WTC11 (cell line): ENCODE results near the gene NOC3L. TPM values are rescaled to one million over a fixed set of nuclear protein-coding genes. Genes with fewer than 3 reads are reported as not detected.

Experiments
- ATAC-seq: fragments of 200-7000 bp; cut with Tn5 transposase; 2 replicates; pipeline ENCODE4 v1.10.0; 2021; ENCODE audit warnings: mild to moderate bottlenecking, moderate library complexity
- CTCF ChIA-PET: fragments of 300-600 bp; sonication (Branson Sonifier 250); formaldehyde crosslinking; loops from one replicate; lab custom pipeline; 2021; ENCODE audit warnings: antibody characterized with exemption; lab: Charles Lee
- POLR2A ChIA-PET: fragments of 350-600 bp; sonication (Branson Sonifier 250); formaldehyde crosslinking; loops from one replicate; lab custom pipeline; 2021; ENCODE audit warnings: antibody characterized with exemption; lab: Charles Lee
- DNase-seq: peaks from one replicate; pipeline ENCODE4 v3.0.0; 2021; ENCODE audit warnings: low spot score
- H3K27ac Mint-ChIP-seq: 2 replicates; pipeline ENCODE4 v1.8.0; 2021; ENCODE audit warnings: mixed read lengths
- H3K27me3 Mint-ChIP-seq: 2 replicates; pipeline ENCODE4 v1.8.0; 2021; ENCODE audit warnings: low read depth, mild to moderate bottlenecking, moderate library complexity, mixed read lengths
- H3K36me3 Mint-ChIP-seq: 2 replicates; pipeline ENCODE4 v1.8.0; 2021; ENCODE audit warnings: mixed read lengths
- H3K4me1 Mint-ChIP-seq: 2 replicates; pipeline ENCODE4 v1.8.0; 2022; ENCODE audit warnings: mixed read lengths
- H3K4me3 Mint-ChIP-seq: 2 replicates; pipeline ENCODE4 v1.8.0; 2021; ENCODE audit warnings: mild to moderate bottlenecking, moderate library complexity, mixed read lengths
- H3K9me3 Mint-ChIP-seq: 2 replicates; pipeline ENCODE4 v1.8.0; 2021; ENCODE audit warnings: mixed read lengths
- AR ChIP-seq: fragments of 250-450 bp; sonication (Bioruptor Pico); IDR thresholded peaks from 2 replicates; pipeline ENCODE4 v1.9.0; 2021; ENCODE audit warnings: mild to moderate bottlenecking
- ATF2 ChIP-seq: sonication (generic); formaldehyde crosslinking; IDR thresholded peaks from 2 replicates; pipeline ENCODE4 v1.8.1; 2022; ENCODE audit warnings: low read depth, missing genetic modification reagents, borderline replicate concordance
- CDX4 ChIP-seq: fragments of 250-450 bp; sonication (Bioruptor Pico); IDR thresholded peaks from 2 replicates; pipeline ENCODE4 v1.9.0; 2021; ENCODE audit warnings: moderate library complexity, mild to moderate bottlenecking, inconsistent platforms, borderline replicate concordance
- GABPB1 ChIP-seq: sonication (generic); formaldehyde crosslinking; IDR thresholded peaks from 2 replicates; pipeline ENCODE4 v1.8.1; 2023; ENCODE audit warnings: mild to moderate bottlenecking, missing genetic modification reagents
- HMGA2 ChIP-seq: fragments of 250-450 bp; sonication (Bioruptor Pico); IDR thresholded peaks from 2 replicates; pipeline ENCODE4 v1.4.0; 2021; ENCODE audit warnings: mild to moderate bottlenecking, moderate library complexity
- MYBL2 ChIP-seq: sonication (generic); formaldehyde crosslinking; IDR thresholded peaks from 2 replicates; pipeline ENCODE4 v1.8.1; 2023; ENCODE audit warnings: mild to moderate bottlenecking, moderate library complexity, missing genetic modification reagents
- NFE2L1 ChIP-seq: sonication (generic); formaldehyde crosslinking; IDR thresholded peaks from 2 replicates; pipeline ENCODE4 v1.8.1; 2023; ENCODE audit warnings: missing genetic modification reagents
- NR3C1 ChIP-seq: sonication (generic); formaldehyde crosslinking; conservative IDR thresholded peaks from 2 replicates; pipeline ENCODE4 v1.8.1; 2023; ENCODE audit warnings: low read depth, mild to moderate bottlenecking, missing genetic modification reagents
- PRRX2 ChIP-seq: fragments of 250-450 bp; sonication (Bioruptor Pico); IDR thresholded peaks from 2 replicates; pipeline ENCODE4 v1.8.0; 2021; ENCODE audit warnings: mild to moderate bottlenecking
- RELA ChIP-seq: sonication (generic); formaldehyde crosslinking; IDR thresholded peaks from 2 replicates; pipeline ENCODE4 v1.8.1; 2022; ENCODE audit warnings: missing genetic modification reagents, mild to moderate bottlenecking, borderline replicate concordance
- TEAD4 ChIP-seq: sonication (generic); formaldehyde crosslinking; IDR thresholded peaks from 2 replicates; pipeline ENCODE4 v1.8.0; 2022; ENCODE audit warnings: mild to moderate bottlenecking, missing genetic modification reagents
- ZBTB21 ChIP-seq: sonication (generic); formaldehyde crosslinking; IDR thresholded peaks from 2 replicates; pipeline ENCODE4 v1.8.1; 2023; ENCODE audit warnings: mild to moderate bottlenecking, missing genetic modification reagents, borderline replicate concordance
- ZNF232 ChIP-seq: sonication (generic); formaldehyde crosslinking; IDR thresholded peaks from 2 replicates; pipeline ENCODE4 v1.8.0; 2022; ENCODE audit warnings: mild to moderate bottlenecking, missing genetic modification reagents
- ZNF281 ChIP-seq: sonication (generic); formaldehyde crosslinking; IDR thresholded peaks from 2 replicates; pipeline ENCODE4 v1.8.0; 2023; ENCODE audit warnings: mild to moderate bottlenecking, missing genetic modification reagents
- ZNF396 ChIP-seq: fragments of 250-450 bp; sonication (Bioruptor Pico); IDR thresholded peaks from 2 replicates; pipeline ENCODE4 v1.8.0; 2021; ENCODE audit warnings: mild to moderate bottlenecking, moderate library complexity, borderline replicate concordance
- ZNF512 ChIP-seq: sonication (generic); formaldehyde crosslinking; IDR thresholded peaks from 2 replicates; pipeline ENCODE4 v1.8.1; 2022; ENCODE audit warnings: missing genetic modification reagents, borderline replicate concordance
- total RNA-seq: library from RNA; stranded (reverse); gene quantifications from 3 replicates; pipeline ENCODE4 v1.2.3, GENCODE V29; 2021

NOC3L gene
- total RNA-seq, 1 experiment from 2014 or later, result 26.1 TPM

- Mint-ChIP-seq H3K27ac (no peak overlapping the region), H3K4me3 (no peak overlapping the region), H3K9me3 (peaks cover 3% of the 10 kb centered on the region; the same call in 1 of the 2 replicates), H3K27me3 (no peaks in the 10 kb centered on the region; the same call in 1 of the 2 replicates), H3K4me1 (peaks cover 19% of the 10 kb centered on the region), H3K36me3 (no peaks in the 10 kb centered on the region)
- ChIA-PET CTCF (interaction anchor here (4.0 kb wide), 1 partner anchor 28 kb away, joined by 15 read pairs; no protein-coding TSS in a partner anchor), POLR2A (no interaction called here)
- DNase-seq, result no peak
- ATAC-seq, result no peak
- TF ChIP-seq AR (no peak), ZNF396 (CRISPR knock-in tag) (no peak), ZNF232 (no peak)
Measured at GRCh38 chr10:94292434-94293090, 70.2 kb downstream of the NOC3L start.

GRCh38 chr10:94288361-94289101 lies 74.2 kb downstream of the NOC3L start:
- CTCF ChIA-PET, result interaction anchor here (0.6 to 4.0 kb wide), 6 partner anchors 26 to 341 kb away, joined by 3 to 15 read pairs (median 4); no protein-coding TSS in a partner anchor
- Mint-ChIP-seq H3K4me1 (peaks cover 19% of the 10 kb centered on the region), H3K36me3 (no peaks in the 10 kb centered on the region), H3K27ac (no peak overlapping the region), H3K4me3 (no peak overlapping the region), H3K27me3 (no peaks in the 10 kb centered on the region; the same call in 1 of the 2 replicates), H3K9me3 (no peaks in the 10 kb centered on the region)
- peak; percentile 14 for DNase-seq
- TF ChIP-seq ZNF281 (CRISPR knock-in tag) (no peak), ATF2 (CRISPR knock-in tag) (no peak), GABPB1 (no peak), ZBTB21 (CRISPR knock-in tag) (no peak), ZNF512 (CRISPR knock-in tag) (no peak), MYBL2 (no peak), CDX4 (no peak), PRRX2 (CRISPR knock-in tag) (no peak), NR3C1 (CRISPR knock-in tag) (no peak), TEAD4 (CRISPR knock-in tag) (no peak), HMGA2 (CRISPR knock-in tag) (no peak), NFE2L1 (CRISPR knock-in tag) (no peak), RELA (CRISPR knock-in tag) (no peak)
- peak; percentile 82 for ATAC-seq
- POLR2A ChIA-PET, result no interaction called here
